SK-N-SH treated with all-trans-retinoic acid at 6 μM for 48 hours (cell line): ENCODE measurements around the gene LAD1.

ENCODE experiments used
- ATAC-seq: fragments of 200-7000 bp; cut with Tn5 transposase; 3 replicates; pipeline ENCODE4 v1.9.1; 2020; ENCODE audit warnings: mild to moderate bottlenecking, moderate library complexity
- ARNTL ChIP-seq: fragments of 450-650 bp; formaldehyde crosslinking; IDR thresholded peaks from 2 replicates; pipeline ENCODE4 v1.5.0; 2020; ENCODE audit warnings: low read depth, mild to moderate bottlenecking, moderate library complexity, borderline replicate concordance
- BACH2 ChIP-seq: fragments of 250-450 bp; sonication (Bioruptor Pico); IDR thresholded peaks from 2 replicates; pipeline ENCODE4 v1.9.0; 2021; ENCODE audit warnings: mild to moderate bottlenecking, borderline replicate concordance
- CREB5 ChIP-seq: fragments of 250-450 bp; sonication (Bioruptor Pico); IDR thresholded peaks from 2 replicates; pipeline ENCODE4 v1.5.1; 2020; ENCODE audit warnings: low read depth, mild to moderate bottlenecking, moderate library complexity
- CSDC2 ChIP-seq: fragments of 250-450 bp; sonication (Bioruptor Pico); IDR thresholded peaks from 2 replicates; pipeline ENCODE4 v1.5.0; 2020; ENCODE audit warnings: mild to moderate bottlenecking, moderate library complexity
- CSRNP3 ChIP-seq: fragments of 250-450 bp; sonication (Bioruptor Pico); IDR thresholded peaks from 2 replicates; pipeline ENCODE4 v1.5.1; 2021; ENCODE audit warnings: mild to moderate bottlenecking, moderate library complexity
- ESRRG ChIP-seq: fragments of 250-450 bp; sonication (Bioruptor Pico); IDR thresholded peaks from 2 replicates; pipeline ENCODE4 v1.6.1; 2021; ENCODE audit warnings: mild to moderate bottlenecking
- GLIS3 ChIP-seq: fragments of 250-450 bp; sonication (Bioruptor Pico); IDR thresholded peaks from 2 replicates; pipeline ENCODE4 v1.5.0; 2020; ENCODE audit warnings: mild to moderate bottlenecking, moderate library complexity
- ISL1 ChIP-seq: fragments of 250-450 bp; sonication (Bioruptor Pico); IDR thresholded peaks from 2 replicates; pipeline ENCODE4 v2.1.2; 2022; ENCODE audit warnings: mild to moderate bottlenecking, moderate library complexity
- OSR1 ChIP-seq: fragments of 250-450 bp; sonication (Bioruptor Pico); IDR thresholded peaks from 2 replicates; pipeline ENCODE4 v1.8.0; 2022; ENCODE audit warnings: moderate library complexity, mild to moderate bottlenecking, inconsistent platforms
- PATZ1 ChIP-seq: fragments of 250-450 bp; sonication (Bioruptor Pico); IDR thresholded peaks from 2 replicates; pipeline ENCODE4 v1.8.0; 2020; ENCODE audit warnings: mild to moderate bottlenecking, moderate library complexity, borderline replicate concordance
- POU6F1 ChIP-seq: fragments of 250-450 bp; sonication (Bioruptor Pico); IDR thresholded peaks from 2 replicates; pipeline ENCODE4 v1.8.0; 2021; ENCODE audit warnings: low read depth, mild to moderate bottlenecking, moderate library complexity, borderline replicate concordance
- PPARA ChIP-seq: fragments of 250-450 bp; sonication (Bioruptor Pico); IDR thresholded peaks from 2 replicates; pipeline ENCODE4 v1.5.0; 2020; ENCODE audit warnings: mild to moderate bottlenecking, borderline replicate concordance
- RARB ChIP-seq: fragments of 250-450 bp; sonication (Bioruptor Pico); IDR thresholded peaks from 2 replicates; pipeline ENCODE4 v1.8.0; 2021; ENCODE audit warnings: mild to moderate bottlenecking, moderate library complexity
- SNAI2 ChIP-seq: fragments of 250-450 bp; sonication (Bioruptor Pico); IDR thresholded peaks from 2 replicates; pipeline ENCODE4 v1.5.0; 2020; ENCODE audit warnings: mild to moderate bottlenecking, moderate library complexity
- TCF4 ChIP-seq: fragments of 250-450 bp; sonication (Bioruptor Pico); IDR thresholded peaks from 2 replicates; pipeline ENCODE4 v1.8.0; 2021; ENCODE audit warnings: mild to moderate bottlenecking, moderate library complexity, borderline replicate concordance
- TOX ChIP-seq: fragments of 250-450 bp; sonication (Bioruptor Pico); IDR thresholded peaks from 2 replicates; pipeline ENCODE4 v1.8.0; 2021; ENCODE audit warnings: mild to moderate bottlenecking, moderate library complexity, borderline replicate concordance
- ZC3H10 ChIP-seq: fragments of 250-450 bp; sonication (Bioruptor Pico); IDR thresholded peaks from 2 replicates; pipeline ENCODE4 v1.5.1; 2021; ENCODE audit warnings: mild to moderate bottlenecking, moderate library complexity
- ZFP30 ChIP-seq: fragments of 450-650 bp; formaldehyde crosslinking; IDR thresholded peaks from 2 replicates; pipeline ENCODE4 v1.5.0; 2022; ENCODE audit warnings: mild to moderate bottlenecking, moderate library complexity
- ZNF70 ChIP-seq: fragments of 450-650 bp; formaldehyde crosslinking; IDR thresholded peaks from 2 replicates; pipeline ENCODE4 v1.5.0; 2020; ENCODE audit warnings: mild to moderate bottlenecking, moderate library complexity
- ZNF8 ChIP-seq: fragments of 450-650 bp; formaldehyde crosslinking; IDR thresholded peaks from 2 replicates; pipeline ENCODE4 v1.5.0; 2020; ENCODE audit warnings: mild to moderate bottlenecking, moderate library complexity

The LAD1 gene

GRCh38 chr1:201356236-201356635 is 42.9 kb downstream of the LAD1 start:
- TF ChIP-seq POU6F1 (no peak), ARNTL (CRISPR knock-in tag) (no peak), TOX (CRISPR knock-in tag) (no peak), CSDC2 (CRISPR knock-in tag) (no peak), OSR1 (CRISPR knock-in tag) (no peak), ZC3H10 (CRISPR knock-in tag) (no peak), CREB5 (CRISPR knock-in tag) (no peak), RARB (CRISPR knock-in tag) (no peak), GLIS3 (CRISPR knock-in tag) (no peak)

GRCh38 chr1:201355471-201355870 is 43.7 kb downstream of the LAD1 start:
- no peak for ATAC-seq
- TF ChIP-seq CREB5 (CRISPR knock-in tag) (no peak), POU6F1 (no peak), ESRRG (no peak)
- TF ChIP-seq, all 23 proteins: peak for 0

More at GRCh38 chr1:201356236-201356635, 42.9 kb downstream of the LAD1 start:
- ATAC-seq = no peak

- TF ChIP-seq RARB (CRISPR knock-in tag) (no peak), BACH2 (CRISPR knock-in tag) (no peak), OSR1 (CRISPR knock-in tag) (no peak), ZNF70 (CRISPR knock-in tag) (no peak), CREB5 (CRISPR knock-in tag) (no peak), SNAI2 (CRISPR knock-in tag) (no peak), ISL1 (CRISPR knock-in tag) (no peak), CSRNP3 (no peak), PATZ1 (CRISPR knock-in tag) (no peak), ARNTL (CRISPR knock-in tag) (no peak), PPARA (no peak), TCF4 (no peak), ZFP30 (CRISPR knock-in tag) (no peak), ZNF8 (CRISPR knock-in tag) (no peak), CSDC2 (CRISPR knock-in tag) (no peak)
- ATAC-seq = no peak
Measured at GRCh38 chr1:201354901-201355295, 44.2 kb downstream of the LAD1 start.
